ENCODE results near the gene GLB1L3. TPM values are rescaled to one million over a fixed set of nuclear protein-coding genes. Genes with fewer than 3 reads are reported as not detected.

Gene GLB1L3, protein sequence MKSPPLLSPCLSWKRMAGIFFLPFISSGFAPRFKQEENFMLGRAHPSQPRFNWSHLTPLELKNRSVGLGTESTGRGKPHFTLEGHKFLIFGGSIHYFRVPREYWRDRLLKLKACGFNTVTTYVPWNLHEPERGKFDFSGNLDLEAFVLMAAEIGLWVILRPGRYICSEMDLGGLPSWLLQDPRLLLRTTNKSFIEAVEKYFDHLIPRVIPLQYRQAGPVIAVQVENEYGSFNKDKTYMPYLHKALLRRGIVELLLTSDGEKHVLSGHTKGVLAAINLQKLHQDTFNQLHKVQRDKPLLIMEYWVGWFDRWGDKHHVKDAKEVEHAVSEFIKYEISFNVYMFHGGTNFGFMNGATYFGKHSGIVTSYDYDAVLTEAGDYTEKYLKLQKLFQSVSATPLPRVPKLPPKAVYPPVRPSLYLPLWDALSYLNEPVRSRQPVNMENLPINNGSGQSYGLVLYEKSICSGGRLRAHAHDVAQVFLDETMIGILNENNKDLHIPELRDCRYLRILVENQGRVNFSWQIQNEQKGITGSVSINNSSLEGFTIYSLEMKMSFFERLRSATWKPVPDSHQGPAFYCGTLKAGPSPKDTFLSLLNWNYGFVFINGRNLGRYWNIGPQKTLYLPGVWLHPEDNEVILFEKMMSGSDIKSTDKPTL
- total RNA-seq = not detected

DNA sequence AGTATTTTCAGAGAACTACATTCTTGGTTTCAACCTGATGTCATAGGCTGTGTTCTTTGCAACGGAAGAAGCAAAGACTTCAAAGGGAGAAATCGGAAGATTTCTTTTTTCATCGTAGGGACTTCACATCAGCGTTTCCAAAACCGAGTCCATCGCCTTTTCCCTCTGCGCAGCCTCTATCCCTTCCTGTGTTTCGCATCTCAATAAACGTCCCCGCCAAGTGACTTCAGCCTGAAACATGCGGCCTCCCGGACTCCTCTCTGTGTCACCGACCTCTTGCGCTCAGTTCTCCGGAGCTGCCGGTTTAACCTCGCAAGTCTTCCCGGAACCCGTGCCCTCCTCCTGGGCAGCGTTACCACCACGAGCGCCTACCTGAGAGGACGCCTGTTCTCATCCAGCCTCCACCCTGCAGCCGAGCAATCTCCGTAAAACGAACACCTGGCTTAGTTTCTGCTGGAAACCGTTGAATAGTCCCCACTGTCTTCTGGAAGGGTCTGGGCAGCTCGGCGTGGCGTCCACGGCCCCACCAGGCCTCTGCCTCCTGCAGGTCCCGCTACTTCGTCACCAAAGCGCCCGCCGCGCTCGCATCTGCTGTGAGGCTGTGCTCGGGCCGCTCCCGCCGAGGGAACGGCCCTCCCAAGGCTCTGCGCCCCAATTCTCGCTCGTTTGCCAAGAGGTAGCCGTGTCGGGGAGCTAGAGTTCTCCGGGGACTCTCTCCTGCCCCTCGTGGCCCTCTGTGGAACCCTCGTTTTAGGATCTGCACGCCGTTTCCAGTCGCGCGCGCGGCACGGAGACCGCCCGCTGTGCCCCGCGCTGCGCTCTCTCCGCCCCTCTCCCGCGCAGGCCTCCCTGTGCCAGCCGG lies at the start of gene GLB1L3:
Gene GLB1L3, plus strand, starts transcription at position 846 of the 862 bp plus-strand sequence. CDS start 362 bp downstream, outside the sequence.
- peak; percentile 46 for DNase-seq (ENCODE audit: low spot score)

DNA sequence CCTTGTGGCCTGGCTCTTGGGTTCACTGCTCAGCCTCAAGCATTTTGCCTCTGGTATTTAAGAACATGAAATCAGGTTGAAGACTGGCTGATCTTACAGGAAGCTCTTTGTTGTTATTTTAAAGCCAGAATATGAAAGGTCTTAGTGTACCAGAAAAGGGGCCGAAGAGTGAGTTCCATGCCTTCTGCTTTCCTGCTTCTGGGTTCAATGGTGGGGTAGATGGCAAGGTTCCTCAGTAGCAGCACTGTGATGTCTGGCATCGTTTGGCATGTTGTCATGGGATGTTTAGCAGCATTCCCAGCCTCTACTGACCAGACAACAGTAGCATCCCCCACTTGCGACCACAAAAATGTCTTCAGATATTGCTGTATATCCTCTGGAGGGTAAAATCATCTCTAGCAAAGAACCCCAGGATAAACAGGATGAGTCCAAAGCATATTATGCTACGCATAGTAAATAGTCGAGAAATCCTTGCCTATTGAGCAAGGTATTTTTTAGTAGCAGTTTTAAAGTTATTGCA lies 49.3 kb upstream of the GLB1L3 start:
- DNase-seq (ENCODE audit: low spot score) = peak; percentile 10

DNA sequence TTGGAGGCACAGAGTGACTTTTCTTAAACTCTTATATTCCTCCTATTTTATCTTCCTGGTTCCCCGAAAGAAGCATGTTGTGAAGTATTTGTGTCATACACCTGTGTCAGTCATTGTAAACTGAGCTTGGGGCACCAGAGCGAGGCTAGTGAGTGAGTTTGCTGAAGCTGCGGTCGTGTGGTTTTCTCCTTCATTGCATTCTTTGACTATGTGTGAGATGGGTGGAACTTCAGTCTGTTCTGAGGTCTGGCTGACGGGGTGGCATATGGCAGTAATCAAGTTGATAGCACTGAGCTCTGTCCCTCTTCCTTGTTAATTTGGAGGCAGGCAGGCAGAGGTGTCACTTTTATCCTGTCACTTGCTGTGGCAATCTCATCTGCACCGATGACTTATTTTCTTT lies 47.6 kb upstream of the GLB1L3 start:
- DNase-seq (ENCODE audit: low spot score) = no peak

DNA sequence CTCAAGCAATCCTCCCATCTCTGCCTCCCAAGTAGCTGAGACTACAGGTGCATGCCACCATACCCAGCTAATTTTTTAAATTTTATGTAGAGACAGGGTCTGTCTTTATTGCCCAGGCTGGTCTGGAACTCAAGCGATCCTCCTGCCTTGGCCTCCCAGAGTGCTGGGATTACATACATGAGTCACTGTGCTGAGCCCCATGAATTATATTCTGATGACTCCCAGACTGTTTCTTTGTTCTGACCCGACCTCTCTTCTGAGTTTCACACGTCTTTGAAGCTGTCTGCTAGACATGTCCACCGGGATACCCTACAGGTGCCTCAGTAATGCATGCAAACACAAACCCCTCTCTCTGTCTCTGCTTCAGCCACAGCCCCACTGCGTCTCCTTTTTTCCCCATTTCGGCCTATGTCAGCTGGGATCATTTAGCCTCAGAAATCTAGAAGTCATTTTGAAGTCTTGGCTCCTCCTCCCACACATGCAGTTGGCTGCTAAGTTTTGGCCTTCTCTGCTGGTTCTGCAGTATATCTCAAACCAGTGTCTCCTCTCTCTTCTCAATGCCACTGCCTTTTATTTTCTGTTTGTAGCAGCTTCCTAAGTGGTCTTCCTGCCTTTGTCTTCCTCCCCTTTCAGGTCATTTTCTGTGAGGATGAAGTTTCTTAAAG lies 46.9 kb upstream of the GLB1L3 start:
- DNase-seq (ENCODE audit: low spot score) = no peak

DNA sequence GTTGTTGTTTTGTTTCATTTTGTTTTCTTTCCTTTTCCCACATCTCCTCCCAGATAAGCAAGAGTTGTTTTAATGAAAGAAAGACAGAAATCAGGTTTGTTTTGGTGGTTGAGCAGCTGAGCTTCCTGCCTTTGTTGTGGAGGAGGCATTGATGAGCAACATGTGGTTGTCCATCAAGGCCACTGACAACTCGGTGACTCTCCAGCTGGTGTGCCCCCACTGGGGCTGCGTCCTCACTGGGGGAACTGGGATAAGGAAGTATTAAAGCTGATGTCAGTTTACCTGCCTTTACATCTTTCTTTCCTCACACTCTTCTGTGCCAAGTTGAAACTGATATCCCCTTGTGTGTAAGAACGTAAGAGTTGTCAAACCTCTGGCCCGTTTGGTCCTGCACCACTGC lies 45.8 kb upstream of the GLB1L3 start:
- DNase-seq (ENCODE audit: low spot score) = no peak

DNA sequence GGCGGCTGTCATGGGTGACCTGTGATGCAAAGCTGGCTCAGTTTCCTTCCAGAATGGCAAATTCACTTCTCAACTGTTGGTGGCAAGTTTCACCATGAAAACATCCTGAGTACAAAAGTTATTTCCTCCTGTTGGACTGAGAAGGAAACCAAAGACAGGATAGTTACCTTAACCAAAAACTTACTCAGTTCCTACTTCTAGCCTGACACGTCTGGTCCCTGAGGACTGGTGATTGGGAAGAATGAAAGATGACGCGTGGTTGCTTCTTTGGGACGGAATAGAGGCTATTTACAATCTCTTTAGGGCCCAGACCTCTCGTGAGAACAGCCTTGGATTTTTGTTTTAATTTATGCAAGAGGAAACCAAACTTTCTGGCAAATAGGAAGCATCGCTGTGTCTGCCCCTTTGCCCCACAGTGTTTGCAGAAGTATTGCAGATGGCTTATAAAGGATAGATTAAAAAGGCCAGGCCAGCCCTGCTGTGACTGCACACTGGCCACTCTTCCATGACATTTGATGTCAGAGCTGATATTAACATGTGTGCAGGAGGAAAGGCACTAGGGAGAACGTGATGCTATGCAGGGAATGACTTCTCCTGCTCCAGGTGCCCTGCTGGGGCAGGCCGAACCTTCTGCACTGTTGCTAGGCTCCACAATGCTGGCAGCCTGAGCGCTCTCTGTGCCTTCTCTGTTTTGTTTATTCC lies 44.1 kb upstream of the GLB1L3 start:
- DNase-seq (ENCODE audit: low spot score) = no peak

DNA sequence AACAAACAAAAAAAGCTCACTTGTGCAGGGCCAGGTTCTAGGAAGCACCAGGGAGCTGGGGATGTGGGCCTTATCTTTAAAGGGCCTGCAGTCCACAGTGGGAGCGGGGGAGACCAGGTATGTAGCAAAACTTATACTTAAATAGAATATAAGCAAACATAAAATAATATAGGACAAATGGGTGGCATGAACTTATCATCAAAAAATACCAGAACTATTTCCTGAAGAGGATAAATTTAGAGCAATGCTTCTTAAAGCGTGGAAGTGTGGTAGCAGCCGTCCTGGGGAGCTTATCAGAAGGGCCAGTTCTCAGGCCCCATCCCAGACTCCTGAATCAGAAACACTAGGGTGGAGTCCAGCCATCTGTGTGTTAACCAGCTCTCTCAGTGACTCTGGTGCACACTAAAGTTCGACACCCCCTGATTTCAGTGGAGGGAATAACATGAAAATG lies 42.4 kb upstream of the GLB1L3 start:
- no peak for DNase-seq (ENCODE audit: low spot score)

DNA sequence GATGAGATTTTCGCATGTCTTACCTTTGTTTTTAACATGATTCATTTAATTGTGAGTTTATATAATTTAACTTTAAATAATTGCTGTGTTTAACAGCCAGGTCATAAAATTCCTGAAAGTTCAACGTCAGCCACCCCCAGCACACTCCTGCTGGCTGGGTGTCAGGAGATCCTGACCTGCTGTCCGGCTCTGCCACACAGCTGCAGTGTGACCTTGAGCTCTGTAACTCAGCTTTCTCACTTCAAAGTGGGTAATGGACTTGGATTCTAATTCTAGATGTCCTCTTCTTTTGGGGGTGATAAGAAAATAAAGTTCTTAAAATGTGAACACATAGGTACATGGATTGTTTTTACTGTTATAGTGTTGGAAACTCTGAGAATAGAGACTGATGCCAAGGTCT lies 40.8 kb upstream of the GLB1L3 start:
- DNase-seq (ENCODE audit: low spot score) = no peak

DNA sequence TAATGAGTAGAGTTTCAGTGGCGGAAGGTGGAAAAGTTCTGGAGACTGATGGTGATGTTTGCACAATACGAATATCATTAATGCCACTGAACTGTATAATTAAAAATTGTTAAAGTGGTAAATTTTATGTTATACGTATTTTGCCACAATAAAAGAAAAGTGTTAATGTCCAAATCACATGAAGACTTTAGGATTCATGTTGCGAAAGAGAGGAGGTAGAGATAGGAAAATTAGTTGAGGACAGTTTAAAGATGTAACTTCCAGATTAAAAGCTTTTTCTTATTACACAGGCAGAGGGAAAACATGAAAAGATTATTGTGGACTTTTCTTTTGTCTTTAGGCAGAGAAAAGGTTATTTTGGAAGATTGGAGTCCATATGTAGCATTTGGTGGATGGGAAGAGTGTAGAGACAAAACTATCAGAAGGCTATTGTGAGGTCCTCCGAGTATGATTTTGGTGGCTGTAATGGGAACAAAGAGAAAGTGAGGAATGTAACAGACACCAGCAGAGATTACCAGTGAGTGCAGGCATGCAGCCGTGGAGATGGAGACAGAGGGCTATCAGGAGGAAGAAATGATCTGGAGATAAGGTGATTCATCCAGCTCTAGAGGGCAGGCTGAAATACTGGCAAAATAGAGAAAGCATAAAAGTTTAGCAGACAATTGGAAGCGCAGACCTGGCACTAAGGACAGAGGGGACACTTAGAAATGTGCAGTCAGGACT lies 39.2 kb upstream of the GLB1L3 start:
- no peak for DNase-seq (ENCODE audit: low spot score)

DNA sequence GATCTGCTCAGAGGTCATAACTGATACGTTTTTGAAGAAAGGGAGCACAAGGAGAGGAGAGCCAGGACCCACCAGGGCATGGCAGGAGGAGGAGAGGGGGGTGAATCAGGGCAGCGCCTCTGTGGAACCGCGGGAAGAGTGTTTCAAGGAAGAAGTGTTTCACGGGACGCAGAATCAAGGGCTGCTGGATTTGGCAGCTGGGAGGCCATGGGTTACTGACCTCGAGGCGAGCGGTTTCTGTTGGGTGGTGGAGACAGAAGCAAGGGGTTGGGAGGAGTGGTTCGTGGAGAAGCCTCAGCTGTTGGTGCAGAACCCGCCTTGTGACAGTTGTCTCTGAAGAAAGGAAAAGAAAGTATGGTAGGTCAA lies 38.6 kb upstream of the GLB1L3 start:
- DNase-seq (ENCODE audit: low spot score) = no peak

DNA sequence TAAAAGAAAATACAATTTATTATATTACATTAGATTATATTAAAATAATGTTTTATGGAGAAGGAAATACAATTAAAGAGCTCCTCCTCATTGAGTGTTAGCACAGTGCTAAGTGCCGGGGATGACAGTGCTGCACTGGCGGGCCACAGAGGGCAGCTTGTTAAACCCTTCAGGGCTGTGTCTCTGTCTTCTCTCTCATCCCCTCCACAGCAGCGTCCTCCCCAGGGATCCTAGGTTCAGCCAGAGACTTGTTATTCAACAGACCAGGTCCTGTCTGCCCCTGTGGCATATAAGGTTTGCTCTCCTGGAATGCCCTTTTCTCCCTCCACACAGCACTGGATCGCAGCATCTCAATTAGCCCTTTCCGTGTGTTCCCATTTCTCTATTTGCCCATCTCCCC lies 37.2 kb upstream of the GLB1L3 start:
- no peak for DNase-seq (ENCODE audit: low spot score)

DNA sequence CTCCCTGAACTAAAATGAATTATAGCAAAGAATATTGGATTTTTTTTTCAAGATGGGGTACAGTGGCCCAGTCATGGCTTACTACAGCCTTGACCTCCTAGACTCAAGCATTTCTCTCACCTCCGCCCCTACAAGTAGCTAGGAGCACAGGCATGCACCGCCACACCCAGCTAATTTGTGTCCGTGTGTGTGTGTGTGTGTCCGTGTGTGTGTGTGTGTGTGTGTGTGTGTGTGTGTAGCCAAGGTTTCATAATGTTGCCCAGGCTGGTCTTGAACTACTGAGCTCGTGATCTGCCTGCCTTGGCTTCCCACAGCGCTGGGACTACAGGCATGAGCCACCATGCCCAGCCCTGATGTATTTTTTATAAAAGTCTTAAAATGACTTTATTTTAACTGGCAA lies 35.6 kb upstream of the GLB1L3 start:
- DNase-seq (ENCODE audit: low spot score) = no peak

DNA sequence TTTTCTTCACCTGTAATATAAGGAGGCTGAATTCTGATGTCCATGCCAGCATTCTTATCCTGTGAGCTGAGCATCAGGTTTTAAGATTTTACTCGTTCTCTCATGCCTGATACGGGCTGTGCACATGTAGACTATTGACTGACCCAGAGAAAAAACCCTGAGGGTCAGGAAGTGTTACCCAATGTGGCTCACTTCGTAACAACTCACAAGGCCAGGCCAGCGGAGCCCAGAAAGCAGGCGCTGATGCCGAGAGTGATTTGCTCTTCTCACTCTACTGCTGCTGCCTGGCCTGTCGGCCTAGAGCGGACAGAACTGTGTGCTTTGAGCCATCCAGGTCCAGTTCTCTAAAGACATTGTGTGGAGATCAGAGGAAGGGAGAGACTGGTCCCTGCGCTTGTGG lies 33.8 kb upstream of the GLB1L3 start:
- DNase-seq (ENCODE audit: low spot score) = no peak

DNA sequence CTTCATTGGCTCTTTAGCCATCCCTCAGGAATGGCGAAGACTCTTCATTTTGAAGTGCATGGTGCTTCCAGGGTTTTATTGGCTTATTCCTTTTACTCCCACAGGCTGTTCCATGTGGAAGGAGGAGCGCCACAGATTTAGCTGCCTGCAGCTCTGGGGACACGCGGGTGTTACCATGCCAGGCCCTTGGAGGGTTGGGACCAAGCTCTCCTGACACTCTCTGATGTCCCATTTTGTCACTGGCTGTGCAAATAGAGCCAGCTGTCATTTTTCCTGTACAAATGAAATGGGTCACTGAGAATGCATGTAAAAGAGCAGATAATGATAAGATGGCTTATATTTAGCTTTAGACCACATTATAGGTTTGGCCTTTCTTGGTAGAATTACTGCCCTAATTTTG lies 32.3 kb upstream of the GLB1L3 start:
- no peak for DNase-seq (ENCODE audit: low spot score)

DNA sequence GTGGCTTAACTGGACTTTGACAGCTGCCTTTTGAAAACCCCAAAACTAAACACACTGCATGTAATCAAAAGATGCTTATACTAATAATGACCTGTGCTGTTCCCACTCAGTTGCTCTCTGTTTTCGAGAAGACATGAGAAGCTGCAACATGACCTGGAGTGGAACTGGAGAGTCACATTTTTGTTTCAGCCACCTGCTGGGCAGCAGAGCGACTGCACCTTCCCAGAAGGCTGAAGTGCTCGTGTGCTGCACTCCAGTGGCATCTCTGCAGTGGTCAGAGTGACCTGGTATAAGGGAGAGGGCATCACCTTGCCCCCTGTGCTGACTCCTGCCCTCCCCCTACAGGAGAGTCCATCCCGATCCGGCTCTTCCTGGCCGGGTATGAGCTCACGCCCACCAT lies 31.6 kb upstream of the GLB1L3 start:
- no peak for DNase-seq (ENCODE audit: low spot score)

DNA sequence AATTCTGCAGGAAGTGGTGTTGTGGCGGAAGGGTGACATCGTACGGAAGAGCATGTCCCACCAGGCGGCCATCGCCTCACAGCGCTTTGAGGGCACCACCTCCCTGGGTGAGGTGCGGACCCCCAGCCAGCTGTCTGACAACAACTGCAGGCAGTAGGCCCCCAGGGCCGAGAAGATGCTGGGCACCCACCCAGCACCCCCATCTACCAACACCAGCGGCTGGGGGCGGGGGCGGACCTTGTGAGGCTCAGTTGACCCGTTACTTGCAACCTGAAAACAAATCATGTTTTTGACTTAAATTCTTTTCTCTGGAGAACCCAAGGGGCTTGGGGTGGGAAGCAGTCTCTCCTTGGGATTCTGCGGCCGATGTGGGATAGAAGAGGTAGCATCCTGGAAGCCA lies 30.7 kb upstream of the GLB1L3 start:
- no peak for DNase-seq (ENCODE audit: low spot score)

DNA sequence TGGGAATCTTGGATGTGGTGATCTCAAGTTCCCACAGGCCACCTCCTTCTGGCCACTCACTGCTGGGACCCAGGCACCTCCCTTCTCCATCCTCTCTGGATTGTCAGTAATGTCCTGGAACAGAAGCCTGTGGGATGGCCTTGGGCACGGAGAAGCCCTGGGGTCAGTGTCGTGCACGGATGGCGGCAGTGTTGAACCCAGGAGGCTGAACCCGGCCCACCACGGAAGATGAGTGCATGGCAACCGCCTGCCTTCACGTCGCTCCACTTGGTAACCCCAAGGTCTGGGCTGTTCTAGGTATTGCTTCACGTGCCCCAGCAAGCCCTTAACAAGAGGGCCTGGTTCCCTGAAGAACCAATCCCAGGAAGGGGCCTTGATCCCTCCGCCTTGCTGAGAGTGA lies 30.1 kb upstream of the GLB1L3 start:
- DNase-seq (ENCODE audit: low spot score) = no peak

DNA sequence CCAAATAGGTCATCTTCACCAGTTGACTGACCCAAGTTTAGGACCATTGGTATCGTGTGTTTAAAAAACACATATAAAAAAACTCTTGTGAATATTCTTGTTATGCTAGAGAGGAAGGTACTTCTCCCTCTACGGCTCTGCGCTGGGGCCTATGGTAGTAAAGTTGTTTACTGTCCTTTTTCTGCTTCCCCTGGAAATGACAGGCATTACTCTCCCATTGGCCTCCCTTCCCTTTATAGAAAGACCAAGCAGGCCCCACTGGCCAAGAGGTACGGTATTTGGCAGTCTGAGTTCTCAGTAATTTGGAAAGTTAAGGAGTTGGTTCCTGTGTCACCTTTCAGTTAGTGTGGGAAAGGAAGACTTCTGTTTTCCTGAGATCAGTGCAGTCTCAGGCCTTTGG lies 29.5 kb upstream of the GLB1L3 start:
- no peak for DNase-seq (ENCODE audit: low spot score)

DNA sequence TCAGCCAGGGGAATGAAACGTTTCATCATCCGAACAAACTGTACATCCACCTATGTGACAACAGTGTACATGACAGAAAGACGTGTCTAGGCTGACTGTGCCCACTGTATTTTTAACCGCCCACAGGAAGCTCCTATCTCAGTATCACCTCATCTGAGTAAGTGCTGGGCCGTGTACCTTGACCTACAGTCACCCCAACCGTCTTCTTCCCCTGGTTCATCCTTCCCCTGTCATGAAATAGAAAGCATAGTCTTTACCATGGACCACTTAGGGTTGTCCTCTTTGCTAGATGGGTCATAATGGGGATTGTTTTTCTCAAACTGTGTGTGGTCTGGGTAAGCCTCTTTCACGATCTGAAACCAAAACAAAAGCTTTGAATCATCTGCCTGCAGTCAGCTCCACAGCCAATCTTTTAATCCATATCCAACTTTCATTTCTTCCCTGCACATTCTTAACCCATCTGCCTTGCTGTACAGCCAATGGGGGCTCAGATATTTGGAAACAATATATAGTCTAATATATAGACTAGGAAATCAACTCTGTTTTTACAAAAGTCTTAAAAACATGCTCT lies 27.2 kb upstream of the GLB1L3 start:
- DNase-seq (ENCODE audit: low spot score) = no peak

DNA sequence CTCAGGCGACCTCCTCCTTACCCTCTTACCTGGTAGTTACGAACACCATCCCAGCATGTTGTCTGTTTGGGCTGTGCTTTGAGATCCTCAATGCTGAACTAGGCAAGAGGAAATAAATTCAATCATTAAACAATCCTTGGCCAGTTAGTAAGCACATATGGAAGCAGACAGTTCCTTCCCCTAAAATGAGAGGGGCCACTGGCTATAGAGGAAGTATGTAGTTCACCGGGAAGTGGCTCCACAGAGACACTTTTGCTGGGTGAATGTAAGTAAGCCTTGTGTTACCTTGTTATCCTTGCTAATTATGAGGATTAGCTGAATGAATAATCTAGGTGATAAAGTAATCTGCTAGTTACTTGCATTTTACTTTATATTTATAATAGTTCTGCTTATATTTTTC lies 25.9 kb upstream of the GLB1L3 start:
- no peak for DNase-seq (ENCODE audit: low spot score)

Data from ureter (tissue), 1 donor.